ENCODE data around the gene DNAH6.

DNAH6 gene

DNA sequence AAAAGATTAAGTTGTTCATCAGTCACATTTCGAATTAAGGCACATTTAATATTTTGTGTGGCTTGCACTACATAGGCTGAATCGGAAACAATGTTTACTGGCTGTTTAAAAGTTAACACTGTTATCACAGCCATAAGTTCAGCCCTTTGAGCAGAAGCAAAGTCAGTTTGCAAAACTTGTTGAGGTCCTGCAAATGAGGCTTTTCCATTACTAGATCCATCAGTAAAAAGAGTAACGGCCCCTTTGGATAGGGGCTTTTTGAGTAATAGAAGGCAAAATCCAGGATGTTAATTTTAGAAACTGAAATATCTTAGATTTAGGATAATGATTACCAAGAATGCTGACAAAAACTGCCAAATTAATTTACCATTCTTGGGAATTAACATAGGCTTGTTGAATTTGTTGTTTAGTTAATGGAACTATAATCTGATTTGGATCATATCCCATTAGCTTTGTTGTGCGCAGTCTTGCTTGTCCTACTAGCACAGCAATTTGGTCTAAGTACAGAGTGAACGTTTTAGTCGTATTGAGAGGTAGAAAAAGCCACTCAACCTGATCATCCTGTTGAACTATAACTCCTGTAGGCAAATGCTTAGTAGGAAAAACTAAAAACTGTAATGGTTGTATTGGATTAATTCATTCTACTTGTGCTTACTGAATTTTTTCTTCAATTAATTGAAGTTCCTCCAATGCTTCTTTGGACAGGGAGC is 43.3 kb upstream of the DNAH6 start:
- Histone ChIP-seq H3K9me3 (ENCODE audit: insufficient read depth, low read length) (0 out of 2 replicates have a peak, but pooled peaks cover 11% of the 10 kb centered on the region), H3K36me3 (replicated peaks; ENCODE audit: low read depth, low read length) (no peaks in the 10 kb centered on the region), H3K27ac (ENCODE audit: low read length) (no peak overlapping the region), H3K79me2 (ENCODE audit: low read length) (no peaks in the 10 kb centered on the region), H3K4me3 (ENCODE audit: low read length) (no peak overlapping the region), H3K4me1 (ENCODE audit: low read length) (no peaks in the 10 kb centered on the region), H3K4me2 (ENCODE audit: low read length) (no peak overlapping the region), H3K9ac (ENCODE audit: low read length) (no peak overlapping the region), H2AFZ (ENCODE audit: low read depth, low read length) (no peak overlapping the region), H4K20me1 (ENCODE audit: insufficient read depth, low read length) (no peaks in the 10 kb centered on the region), H3K27me3 (ENCODE audit: low read depth, low read length) (no peaks in the 10 kb centered on the region)
- TF ChIP-seq, protein P1, sequence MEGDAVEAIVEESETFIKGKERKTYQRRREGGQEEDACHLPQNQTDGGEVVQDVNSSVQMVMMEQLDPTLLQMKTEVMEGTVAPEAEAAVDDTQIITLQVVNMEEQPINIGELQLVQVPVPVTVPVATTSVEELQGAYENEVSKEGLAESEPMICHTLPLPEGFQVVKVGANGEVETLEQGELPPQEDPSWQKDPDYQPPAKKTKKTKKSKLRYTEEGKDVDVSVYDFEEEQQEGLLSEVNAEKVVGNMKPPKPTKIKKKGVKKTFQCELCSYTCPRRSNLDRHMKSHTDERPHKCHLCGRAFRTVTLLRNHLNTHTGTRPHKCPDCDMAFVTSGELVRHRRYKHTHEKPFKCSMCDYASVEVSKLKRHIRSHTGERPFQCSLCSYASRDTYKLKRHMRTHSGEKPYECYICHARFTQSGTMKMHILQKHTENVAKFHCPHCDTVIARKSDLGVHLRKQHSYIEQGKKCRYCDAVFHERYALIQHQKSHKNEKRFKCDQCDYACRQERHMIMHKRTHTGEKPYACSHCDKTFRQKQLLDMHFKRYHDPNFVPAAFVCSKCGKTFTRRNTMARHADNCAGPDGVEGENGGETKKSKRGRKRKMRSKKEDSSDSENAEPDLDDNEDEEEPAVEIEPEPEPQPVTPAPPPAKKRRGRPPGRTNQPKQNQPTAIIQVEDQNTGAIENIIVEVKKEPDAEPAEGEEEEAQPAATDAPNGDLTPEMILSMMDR (IDR thresholded peaks at IDR 0.05; ENCODE audit: low read depth, low read length), result no peak
- TF ChIP-seq EZH2phosphoT487 (IDR thresholded peaks at IDR 0.05; ENCODE audit: low read depth), result no peak

DNA sequence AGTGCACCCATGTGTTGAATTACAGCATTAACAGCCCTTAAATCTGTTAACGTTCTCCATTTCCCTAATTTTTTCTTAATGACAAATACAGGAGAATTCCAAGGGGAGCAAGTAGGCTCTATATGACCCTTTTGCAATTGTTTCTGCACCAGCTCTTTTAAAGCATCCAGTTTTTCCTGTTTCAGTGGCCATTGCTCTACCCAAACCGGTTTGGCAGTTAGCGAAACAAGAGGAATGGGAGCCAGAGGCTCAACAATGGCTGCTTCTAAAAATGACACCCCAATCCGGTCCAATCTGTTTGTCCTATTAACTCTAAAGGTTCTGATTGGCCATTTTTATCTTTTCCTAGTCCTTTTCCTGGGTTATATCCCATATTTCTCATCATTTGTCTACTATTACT is 42.1 kb upstream of the DNAH6 start:
- no peak overlapping the region for H3K9ac ChIP-seq (ENCODE audit: low read length)
- no peaks in the 10 kb centered on the region for H3K27me3 ChIP-seq (ENCODE audit: low read depth, low read length)
- no peak overlapping the region for H3K4me2 ChIP-seq (ENCODE audit: low read length)
- H3K79me2 ChIP-seq (ENCODE audit: low read length), result no peaks in the 10 kb centered on the region
- no peaks in the 10 kb centered on the region for H4K20me1 ChIP-seq (ENCODE audit: insufficient read depth, low read length)
- H2AFZ ChIP-seq (ENCODE audit: low read depth, low read length), result no peak overlapping the region
- H3K27ac ChIP-seq (ENCODE audit: low read length), result no peak overlapping the region
- no peaks in the 10 kb centered on the region for H3K4me1 ChIP-seq (ENCODE audit: low read length)
- H3K9me3 ChIP-seq (ENCODE audit: insufficient read depth, low read length), result 0 out of 2 replicates have a peak, but pooled peaks cover 6% of the 10 kb centered on the region
- no peaks in the 10 kb centered on the region for H3K36me3 ChIP-seq (replicated peaks; ENCODE audit: low read depth, low read length)
- TF ChIP-seq EZH2phosphoT487 (IDR thresholded peaks at IDR 0.05; ENCODE audit: low read depth), result no peak
- TF ChIP-seq, protein P1 (IDR thresholded peaks at IDR 0.05; ENCODE audit: low read depth, low read length), result no peak
- H3K4me3 ChIP-seq (ENCODE audit: low read length), result no peak overlapping the region

GRCh38 chr2:84477886-84478285 is 38.4 kb upstream of the DNAH6 start:
- Histone ChIP-seq H3K4me3 (ENCODE audit: low read length) (no peak overlapping the region), H3K9ac (ENCODE audit: low read length) (no peak overlapping the region), H3K79me2 (ENCODE audit: low read length) (no peaks in the 10 kb centered on the region), H2AFZ (ENCODE audit: low read depth, low read length) (no peak overlapping the region), H3K27me3 (ENCODE audit: low read depth, low read length) (no peaks in the 10 kb centered on the region), H3K9me3 (ENCODE audit: insufficient read depth, low read length) (0 out of 2 replicates have a peak, but pooled peaks cover 6% of the 10 kb centered on the region), H4K20me1 (ENCODE audit: insufficient read depth, low read length) (no peaks in the 10 kb centered on the region), H3K4me2 (ENCODE audit: low read length) (no peak overlapping the region), H3K4me1 (ENCODE audit: low read length) (no peaks in the 10 kb centered on the region), H3K36me3 (replicated peaks; ENCODE audit: low read depth, low read length) (no peaks in the 10 kb centered on the region), H3K27ac (ENCODE audit: low read length) (no peak overlapping the region)
- TF ChIP-seq, protein P1 (IDR thresholded peaks at IDR 0.05; ENCODE audit: low read depth, low read length), result no peak
- TF ChIP-seq EZH2phosphoT487 (IDR thresholded peaks at IDR 0.05; ENCODE audit: low read depth), result no peak

DNA sequence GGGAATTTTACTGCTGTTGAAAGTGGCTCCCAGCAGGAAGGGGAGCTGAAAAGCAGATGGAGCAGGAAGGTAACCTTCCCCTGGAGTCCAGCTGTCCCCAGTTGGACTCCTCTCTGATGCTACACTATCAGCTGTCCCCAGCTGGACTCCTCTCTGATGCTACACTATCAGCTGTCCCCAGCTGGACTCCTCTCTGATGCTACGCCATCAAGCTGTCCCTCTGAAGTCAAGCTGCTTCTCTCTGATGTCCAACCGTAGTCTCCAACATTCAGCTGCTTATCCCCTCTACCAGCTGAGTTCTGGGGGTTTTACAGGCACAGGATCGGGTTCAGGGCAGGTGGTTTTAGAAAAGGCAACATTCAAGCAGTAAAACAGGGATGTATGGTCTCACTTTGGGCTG is 37.4 kb upstream of the DNAH6 start:
- Histone ChIP-seq H2AFZ (ENCODE audit: low read depth, low read length) (no peak overlapping the region), H3K9me3 (ENCODE audit: insufficient read depth, low read length) (0 out of 2 replicates have a peak, but pooled peaks cover 6% of the 10 kb centered on the region), H4K20me1 (ENCODE audit: insufficient read depth, low read length) (no peaks in the 10 kb centered on the region), H3K4me1 (ENCODE audit: low read length) (no peaks in the 10 kb centered on the region), H3K27ac (ENCODE audit: low read length) (no peak overlapping the region), H3K79me2 (ENCODE audit: low read length) (no peaks in the 10 kb centered on the region), H3K4me3 (ENCODE audit: low read length) (no peak overlapping the region), H3K27me3 (ENCODE audit: low read depth, low read length) (no peaks in the 10 kb centered on the region), H3K4me2 (ENCODE audit: low read length) (no peak overlapping the region), H3K9ac (ENCODE audit: low read length) (no peak overlapping the region), H3K36me3 (replicated peaks; ENCODE audit: low read depth, low read length) (no peaks in the 10 kb centered on the region)
- TF ChIP-seq, protein P1 (IDR thresholded peaks at IDR 0.05; ENCODE audit: low read depth, low read length), result no peak
- TF ChIP-seq EZH2phosphoT487 (IDR thresholded peaks at IDR 0.05; ENCODE audit: low read depth), result no peak

Data from OCI-LY3 (cell line).